A549 (cell line): Measurements from ENCODE around the gene ZFYVE27. TPM values are rescaled to one million over a fixed set of nuclear protein-coding genes. Genes with fewer than 3 reads are reported as not detected.

ENCODE experiments used
- ATAC-seq, 2 experiments: fragments of 200-7000 bp in 1 of 2; fragments of >200 bp in 1 of 2; cut with Nextera tagmentation in 1 of 2; cut with Tn5 transposase in 1 of 2; 3 replicates each; pipeline versions ENCODE4 v1.8.0 to v1.9.1; 2018 to 2020; ENCODE audit warnings: mild to moderate bottlenecking in 1 of 2, moderate library complexity in 1 of 2
- CTCF ChIA-PET: fragments of 300-600 bp; sonication (Branson Sonifier 250); formaldehyde crosslinking; extraction: SDS; loops from one replicate; lab custom pipeline; 2021; ENCODE audit warnings: antibody characterized with exemption, inconsistent platforms; lab: Yijun Ruan, JAX
- POLR2A ChIA-PET: fragments of 350-600 bp; formaldehyde crosslinking; extraction: SDS; loops from one replicate; lab custom pipeline; 2021; ENCODE audit warnings: antibody characterized with exemption, inconsistent platforms; lab: Yijun Ruan, JAX
- DNase-seq, 2 experiments: peaks; one replicate each; pipeline versions ENCODE4 v3.0.0 to v3.0.0-alpha.2; 2011 to 2016; ENCODE audit warnings: low read depth in 1 of 2, low spot score in 1 of 2
- FAIRE-seq: peaks from 2 replicates; lab custom pipeline; 2011; peaks lifted over from hg19 to GRCh38; lab: Jason Lieb, UNC
- H3K27ac ChIP-seq, 2 experiments: fragments of >200 bp; sonication (Bioruptor Twin); formaldehyde crosslinking; 3 replicates each; pipeline ENCODE4 v1.5.1; 2016 to 2017
- H3K4me1 ChIP-seq: fragments of >200 bp; sonication (Bioruptor Twin); formaldehyde crosslinking; 3 replicates; pipeline ENCODE4 v1.6.1; 2016
- H3K4me2 ChIP-seq: fragments of >200 bp; sonication (Bioruptor Twin); formaldehyde crosslinking; 3 replicates; pipeline ENCODE4 v1.6.1; 2016
- H3K4me3 ChIP-seq: fragments of >200 bp; sonication (Bioruptor Twin); formaldehyde crosslinking; 3 replicates; pipeline ENCODE4 v1.5.1; 2016
- H3K9me3 ChIP-seq: fragments of >200 bp; sonication (Bioruptor Twin); formaldehyde crosslinking; 3 replicates; pipeline ENCODE4 v1.6.1; 2016
- CBX2 ChIP-seq: fragments of 200-600 bp; sonication (generic); IDR thresholded peaks from 2 replicates; pipeline ENCODE4 v1.6.1; 2016; ENCODE audit warnings: low read depth, mild to moderate bottlenecking, borderline replicate concordance
- E2F6 ChIP-seq: IDR thresholded peaks from 2 replicates; pipeline ENCODE4 v1.6.1; 2012; ENCODE audit warnings: low read depth, borderline replicate concordance
- EHF ChIP-seq: fragments of 250-450 bp; sonication (Bioruptor Pico); IDR thresholded peaks from 2 replicates; pipeline ENCODE4 v1.5.0; 2020; ENCODE audit warnings: mild to moderate bottlenecking
- HDAC2 ChIP-seq: fragments of 200-600 bp; sonication (generic); IDR thresholded peaks from 2 replicates; pipeline ENCODE4 v1.6.1; 2016
- HES2 ChIP-seq: fragments of >200 bp; sonication (Bioruptor Twin); formaldehyde crosslinking; IDR thresholded peaks from 2 replicates; pipeline ENCODE4 v1.6.1; 2016
- HOXB13 ChIP-seq: fragments of 250-450 bp; sonication (Bioruptor Pico); IDR thresholded peaks from 2 replicates; pipeline ENCODE4 v1.5.0; 2020; ENCODE audit warnings: low read depth, mild to moderate bottlenecking, moderate library complexity
- HOXB5 ChIP-seq: fragments of 250-450 bp; sonication (Bioruptor Pico); IDR thresholded peaks from 2 replicates; pipeline ENCODE4 v1.5.0; 2020; ENCODE audit warnings: mild to moderate bottlenecking, moderate library complexity
- MAX ChIP-seq: IDR thresholded peaks from 2 replicates; pipeline ENCODE4 v1.6.1; 2012
- MAZ ChIP-seq: fragments of 150-350 bp; IDR thresholded peaks from 2 replicates; pipeline ENCODE4 v1.6.1; 2014; ENCODE audit warnings: antibody characterized with exemption, low read depth, low read length, borderline replicate concordance
- POLR2A ChIP-seq: IDR thresholded peaks from 2 replicates; pipeline ENCODE4 v1.6.1; 2012; ENCODE audit warnings: mild to moderate bottlenecking, low read length
- RAD21 ChIP-seq, 2 experiments: fragments of >200 bp in 1 of 2; sonication (Bioruptor Twin) in 1 of 2; formaldehyde crosslinking in 1 of 2; IDR thresholded peaks in 1 of 2; conservative IDR thresholded peaks in 1 of 2; 2 replicates in 1 of 2; 3 replicates in 1 of 2; pipeline ENCODE4 v1.6.1; 2012 to 2018; ENCODE audit warnings: inconsistent platforms in 1 of 2
- RFX5 ChIP-seq: fragments of 450-650 bp; IDR thresholded peaks from 2 replicates; pipeline ENCODE4 v1.7.1; 2014; ENCODE audit warnings: antibody characterized with exemption, mild to moderate bottlenecking, moderate library complexity
- WGBS: methylation state at CpG from one replicate; pipeline ENCODE4 v1.1.6; 2017; ENCODE audit errors: missing lambda C conversion rate; 5-methylcytosine and 5-hydroxymethylcytosine counted together
- polyA plus RNA-seq, 4 experiments: library from polyadenylated mRNA; depleted of rRNA in 3 of 4; stranded (reverse); fragments of >200 nt; fragmentation: RNase III in 1 of 4; extraction: RNeasy Plus Mini Kit Qiagen cat#74134 plus additional on column Dnase treatment in 1 of 4; gene quantifications; 2 replicates in 3 of 4; 3 replicates in 1 of 4; pipeline ENCODE4 v1.2.3, GENCODE V29; 2011 to 2017

The ZFYVE27 gene
- polyA plus RNA-seq, 2 of the 4 experiments (the other 2 are of a cell fraction), result 17.1 to 20.1 TPM

- TF ChIP-seq RFX5, result no peak
- TF ChIP-seq HDAC2, result no peak
- TF ChIP-seq CBX2, result no peak
- TF ChIP-seq, all 56 proteins: peak for 0
These were observed 31.7 kb downstream of the ZFYVE27 start for GRCh38 chr10:97768322-97769315.

GRCh38 chr10:97770255-97770654 lies 33.3 kb downstream of the ZFYVE27 start:
- no peak overlapping the region for H3K27ac ChIP-seq
- ChIA-PET CTCF (interaction anchor here (1.2 to 4.9 kb wide), 6 partner anchors 9 to 272 kb away, joined by 3 to 31 read pairs (median 8); no protein-coding TSS in a partner anchor), POLR2A (no interaction called here)
- no peak for FAIRE-seq
- H3K4me1 ChIP-seq, result peaks cover 4% of the 10 kb centered on the region; the same call in 2 of the 3 replicates
- H3K9me3 ChIP-seq, result no peaks in the 10 kb centered on the region
- DNase-seq, result no peak
- H3K4me3 ChIP-seq, result no peak overlapping the region
- TF ChIP-seq EHF, result no peak
- ATAC-seq, result no peak
- peak overlapping the region; percentile 96; the same call in 1 of the 3 replicates for H3K4me2 ChIP-seq
- WGBS, result 90% methylated on average over 5 of the region's 5 CpGs

More at GRCh38 chr10:97768322-97769315, 31.7 kb downstream of the ZFYVE27 start:
- Histone ChIP-seq H3K4me2 (no peak overlapping the region), H3K27ac (no peak overlapping the region), H3K9me3 (no peaks in the 10 kb centered on the region), H3K4me3 (no peak overlapping the region), H3K4me1 (peaks cover 4% of the 10 kb centered on the region; the same call in 2 of the 3 replicates)
- DNase-seq (no peak), FAIRE-seq (no peak), ATAC-seq (no peak)
- 83% methylated on average over 9 of the region's 9 CpGs for WGBS
- ChIA-PET CTCF (interaction anchor here (0.7 to 7.5 kb wide), 10 partner anchors 8 to 273 kb away, joined by 3 to 75 read pairs (median 8); no protein-coding TSS in a partner anchor), POLR2A (no interaction called here)

- ChIA-PET POLR2A (no interaction called here), CTCF (interaction anchor here (0.7 to 4.9 kb wide), 8 partner anchors 10 to 271 kb away, joined by 3 to 31 read pairs (median 6); no protein-coding TSS in a partner anchor)
- H3K4me3 ChIP-seq, result peak overlapping the region; percentile 50
- under 1% methylated on average over 29 of the region's 90 CpGs for WGBS
- H3K4me1 ChIP-seq, result peaks cover 4% of the 10 kb centered on the region; the same call in 2 of the 3 replicates
- peak overlapping the region; percentile 96 for H3K4me2 ChIP-seq
- no peaks in the 10 kb centered on the region for H3K9me3 ChIP-seq
- no peak for FAIRE-seq
- ATAC-seq, result peak; percentile 66 to 79
- 0 out of 2 replicates have a peak, but pooled peaks have one; percentile 18 for TF ChIP-seq MAX
- TF ChIP-seq HOXB13, result no peak
- TF ChIP-seq E2F6, result 0 out of 2 replicates have a peak, but pooled peaks have one; percentile 27
- TF ChIP-seq POLR2A, result no peak
- TF ChIP-seq HES2, result no peak
- peak; percentile 20 to 21; a peak in 1 of 5 replicates for TF ChIP-seq RAD21 (conservative IDR thresholded peaks at IDR 0.05 in 1 of 2, IDR thresholded peaks at IDR 0.05 in 1 of 2)
- no peak for TF ChIP-seq HOXB5 (CRISPR knock-in tag)
- TF ChIP-seq HDAC2, result peak; percentile 79; the same call in 1 of the 2 replicates
- TF ChIP-seq CBX2, result no peak
- no peak for TF ChIP-seq MAZ
- peak overlapping the region; percentile 19 to 70; a peak in 2 of 6 replicates for H3K27ac ChIP-seq
- DNase-seq, result peak; percentile 43 to 71
These were observed 34.3 kb downstream of the ZFYVE27 start for GRCh38 chr10:97771055-97771891.
